Inferior parietal cortex (tissue), 1 donor: ENCODE measurements around the gene GFY.

Experiments
- DNase-seq: peaks from one replicate; pipeline ENCODE4 v3.0.0-alpha.2; 2016; ENCODE audit errors: extremely low spot score

Gene GFY

GRCh38 chr19:49408816-49409440 lies 16.3 kb upstream of the GFY start:
- DNase-seq = no peak

- no peak for DNase-seq
These were observed 15.7 kb upstream of the GFY start for GRCh38 chr19:49409441-49410029.

- DNase-seq = no peak
These were observed 13.4 kb upstream of the GFY start for GRCh38 chr19:49411681-49412326.

DNA sequence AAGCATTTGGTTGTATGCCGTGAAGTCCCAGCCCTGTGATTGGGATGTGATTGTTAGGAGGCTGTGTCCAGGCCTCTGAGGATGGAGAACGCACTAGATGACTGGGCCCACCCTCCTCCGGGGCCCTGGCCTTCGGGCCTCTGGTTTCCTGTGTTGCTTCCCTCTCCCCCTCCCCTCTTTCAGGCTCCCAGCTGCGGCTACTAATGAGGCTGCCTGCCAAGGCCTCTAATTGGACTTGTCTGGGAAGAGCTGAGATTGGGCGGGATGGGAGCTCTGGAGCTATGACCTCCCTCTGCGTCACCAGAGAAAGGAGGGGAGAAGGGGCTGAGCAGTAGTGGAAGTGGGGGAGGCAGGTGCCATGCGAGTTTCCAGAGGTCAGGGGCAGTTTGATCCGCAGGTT lies 11.8 kb upstream of the GFY start:
- no peak for DNase-seq

GRCh38 chr19:49414256-49414655 lies 10.9 kb upstream of the GFY start:
- DNase-seq = no peak

GRCh38 chr19:49415102-49415809 lies 9.9 kb upstream of the GFY start:
- no peak for DNase-seq

DNA sequence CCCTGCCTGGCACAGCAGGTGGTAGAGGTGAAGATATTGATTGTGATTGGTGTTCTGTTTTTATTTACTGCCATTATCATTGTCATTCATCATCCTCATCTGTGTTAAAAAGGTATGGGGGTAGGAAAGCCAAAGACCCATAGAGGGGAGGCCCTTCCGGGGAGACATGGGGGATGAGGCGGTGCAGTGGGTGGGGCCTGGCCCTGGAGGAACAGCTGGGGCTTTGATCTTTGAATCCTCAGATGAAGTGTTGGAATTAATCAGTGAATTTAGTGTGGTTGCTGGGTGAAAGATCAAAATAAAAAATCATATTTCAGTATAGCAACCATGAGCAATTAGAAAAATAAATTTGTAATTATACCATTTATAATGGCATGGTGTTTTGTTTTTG lies 9.4 kb upstream of the GFY start:
- no peak for DNase-seq

- no peak for DNase-seq
These were observed 8.1 kb upstream of the GFY start for GRCh38 chr19:49417088-49417487.

- no peak for DNase-seq
These were observed 6.7 kb upstream of the GFY start for GRCh38 chr19:49418511-49418910.

DNA sequence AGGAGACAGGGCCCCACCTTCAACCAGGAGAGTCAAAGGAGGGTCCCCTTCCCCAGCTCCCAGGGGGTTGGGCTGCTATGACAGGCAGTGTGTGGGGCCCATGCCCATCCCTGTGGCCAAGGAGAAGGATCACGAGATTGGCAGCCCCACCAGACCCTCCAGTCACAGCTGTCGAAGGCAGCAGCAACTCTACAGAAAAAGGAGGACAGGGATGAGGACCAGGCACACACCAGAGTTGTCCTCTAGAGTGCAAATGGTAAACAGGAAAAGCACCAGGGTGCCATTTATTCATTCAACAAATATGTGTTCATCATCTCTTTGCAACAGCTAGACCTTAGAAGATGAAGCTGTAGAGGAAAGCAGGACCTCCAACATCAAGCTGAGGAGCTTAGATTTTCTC lies 6.0 kb upstream of the GFY start:
- no peak for DNase-seq

DNA sequence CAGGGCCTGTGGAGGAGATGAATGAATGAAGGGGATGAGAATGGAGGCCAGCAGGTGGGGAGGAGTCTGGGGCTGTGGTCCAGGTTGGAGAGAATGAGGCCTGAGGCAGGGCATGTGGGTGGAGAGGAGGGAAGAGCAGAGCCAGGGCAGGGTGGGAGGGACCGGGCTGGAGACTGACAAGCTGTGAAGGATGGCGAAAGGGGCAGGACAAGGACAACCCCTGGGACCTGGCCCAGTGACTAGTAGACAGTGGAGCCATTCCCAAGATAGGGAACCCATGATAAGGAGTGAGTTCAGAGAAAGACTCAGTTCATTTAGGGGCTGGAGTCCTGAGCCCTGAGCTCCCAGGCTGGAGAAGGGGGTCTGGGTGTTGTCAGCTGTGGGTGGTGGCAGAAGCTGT lies 5.0 kb upstream of the GFY start:
- no peak for DNase-seq

DNA sequence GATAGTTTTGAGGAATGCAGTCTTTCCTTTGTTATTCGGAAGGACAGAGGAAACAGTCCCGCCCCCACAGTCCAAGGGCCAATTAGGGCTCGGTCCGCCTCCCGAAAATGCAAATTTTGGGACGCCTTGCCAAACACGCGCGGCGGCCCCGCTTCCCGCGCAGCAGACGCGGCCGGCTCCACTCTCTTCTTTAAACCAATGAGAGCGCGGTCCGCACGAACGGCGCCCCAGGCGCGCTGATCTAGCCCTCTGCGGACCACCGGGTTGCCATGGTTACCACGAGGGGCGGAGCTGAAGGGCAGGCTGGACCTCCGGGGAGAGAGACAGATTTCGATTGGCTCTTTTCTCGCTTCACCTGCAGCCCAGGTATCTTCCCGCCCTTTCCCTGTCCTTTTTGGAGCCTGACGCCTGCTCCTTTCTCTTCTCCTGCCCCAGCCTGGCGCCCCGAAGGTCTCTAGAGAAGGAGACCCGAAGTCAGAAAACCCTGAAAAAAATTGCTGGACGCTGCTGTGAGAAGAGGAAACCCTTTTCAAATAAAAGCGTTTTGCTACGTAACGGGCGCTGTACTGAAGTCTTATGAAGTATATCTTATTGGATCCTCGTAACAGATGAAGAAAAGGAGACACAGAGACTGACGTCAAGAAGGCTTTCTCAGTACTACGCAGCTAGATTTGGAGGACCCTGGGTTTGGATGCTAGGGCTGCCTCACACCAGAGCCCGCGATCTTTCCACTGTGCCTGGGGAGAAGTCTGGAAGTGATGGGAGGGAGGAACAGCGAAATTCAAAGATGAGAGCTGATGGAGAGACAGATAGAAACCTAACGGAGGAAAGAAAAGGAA lies 3.9 kb upstream of the GFY start:
- no peak for DNase-seq

- DNase-seq = no peak
These were observed 3.3 kb upstream of the GFY start for GRCh38 chr19:49421878-49422202.

GRCh38 chr19:49422407-49423070 lies 2.6 kb upstream of the GFY start:
- DNase-seq = no peak

DNA sequence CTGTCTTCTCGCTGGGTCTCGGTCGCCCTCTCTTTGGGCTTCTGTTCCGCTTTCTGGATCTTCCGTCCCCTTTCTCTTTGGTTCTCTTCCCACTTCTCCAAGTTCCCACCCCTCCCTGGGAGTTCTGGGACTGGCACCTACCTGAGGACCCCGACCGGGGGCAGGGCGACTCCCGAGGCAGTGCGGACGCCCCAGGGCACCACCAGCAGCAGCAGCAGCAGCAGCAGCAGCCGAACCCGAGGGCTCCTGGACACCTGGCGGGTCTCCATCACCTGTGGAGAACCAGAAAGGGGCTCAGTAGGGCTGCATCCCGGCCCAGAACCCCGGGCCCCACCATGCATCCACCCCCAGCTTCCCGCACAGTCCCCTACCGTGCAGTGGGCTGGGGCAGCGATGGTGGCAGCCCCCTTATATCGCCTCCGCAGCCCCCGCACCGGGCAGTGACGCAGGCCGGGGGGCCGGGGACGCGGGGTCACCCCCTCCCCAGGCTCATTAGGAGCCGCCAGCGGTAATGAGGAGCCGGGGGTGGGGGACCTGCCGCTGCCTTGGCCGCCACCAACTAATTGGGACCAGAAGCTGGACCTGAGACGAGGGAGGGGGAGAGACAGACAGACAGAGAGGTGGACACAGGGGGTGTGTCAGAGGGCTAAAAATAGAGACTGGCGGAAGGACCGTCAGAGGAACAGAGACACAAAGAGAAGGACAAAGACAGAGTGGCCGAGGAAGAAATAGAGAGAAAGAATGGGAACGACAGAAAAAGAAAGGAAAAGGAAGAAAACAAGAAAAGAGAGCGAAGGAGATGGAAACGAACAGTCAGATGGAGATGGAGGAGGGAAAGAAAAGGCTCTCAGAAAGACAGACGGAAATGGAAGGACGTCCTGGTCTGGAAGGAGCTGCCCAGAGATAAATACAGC lies 1.9 kb upstream of the GFY start, which contains the start of gene PTH2:
Gene PTH2 (minus strand): TSS at position 371 of the 914 bp plus-strand sequence. CDS start 102 bp downstream, at position 269.
- no peak for DNase-seq

DNA sequence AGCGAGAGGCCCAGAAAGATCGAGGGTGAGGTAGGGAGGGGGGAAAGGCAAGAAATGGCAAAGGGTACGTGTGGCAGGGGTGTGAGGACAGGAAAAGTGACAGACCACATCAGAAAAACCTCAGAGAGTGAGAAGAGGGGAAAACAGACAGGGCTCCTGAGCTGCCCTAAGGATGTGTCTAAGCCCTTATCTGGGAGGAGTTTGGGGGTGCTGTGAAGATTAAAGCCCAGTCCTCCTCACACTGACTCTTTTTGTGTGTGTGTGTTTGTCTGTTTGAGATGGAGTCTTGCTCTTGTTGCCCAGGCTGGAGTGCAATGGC lies 1.2 kb upstream of the GFY start:
- DNase-seq = no peak

GRCh38 chr19:49425922-49426592 lies 869 bp downstream of the GFY start:
- DNase-seq = no peak

GRCh38 chr19:49427339-49427738 lies 2.2 kb downstream of the GFY start:
- DNase-seq = no peak

GRCh38 chr19:49427855-49428546 lies 2.8 kb downstream of the GFY start:
- DNase-seq = no peak
